IPS-11a (cell line): Measurements from ENCODE around the gene ZC3H13.

Source experiments
- H3K4me3 ChIP-seq: one replicate; pipeline ENCODE4 v1.5.1; 2013; ENCODE audit warnings: low read depth, low read length, control low read depth

Gene ZC3H13

DNA sequence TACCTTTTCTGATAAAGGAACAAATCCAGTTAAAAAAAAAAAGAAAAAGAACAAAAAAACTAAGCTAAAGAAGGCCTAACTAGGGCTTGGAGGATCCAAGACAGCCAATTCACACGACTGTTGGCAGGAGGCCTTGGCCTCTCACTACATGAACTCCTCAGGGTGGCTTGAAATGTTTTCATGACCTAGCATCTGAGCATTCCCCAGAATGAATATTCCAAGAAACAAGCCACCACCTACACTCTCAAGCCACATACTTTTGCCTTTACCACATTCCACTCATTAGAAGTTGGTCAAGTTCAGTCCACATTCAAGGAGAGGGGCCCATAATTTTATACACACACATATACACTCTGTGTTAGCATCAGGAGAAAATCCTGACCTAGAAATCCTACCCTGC is 103.4 kb downstream of the ZC3H13 start:
- no peak overlapping the region for H3K4me3 ChIP-seq

- no peak overlapping the region for H3K4me3 ChIP-seq
Measured at GRCh38 chr13:45943965-45944364, 108.6 kb downstream of the ZC3H13 start.

DNA sequence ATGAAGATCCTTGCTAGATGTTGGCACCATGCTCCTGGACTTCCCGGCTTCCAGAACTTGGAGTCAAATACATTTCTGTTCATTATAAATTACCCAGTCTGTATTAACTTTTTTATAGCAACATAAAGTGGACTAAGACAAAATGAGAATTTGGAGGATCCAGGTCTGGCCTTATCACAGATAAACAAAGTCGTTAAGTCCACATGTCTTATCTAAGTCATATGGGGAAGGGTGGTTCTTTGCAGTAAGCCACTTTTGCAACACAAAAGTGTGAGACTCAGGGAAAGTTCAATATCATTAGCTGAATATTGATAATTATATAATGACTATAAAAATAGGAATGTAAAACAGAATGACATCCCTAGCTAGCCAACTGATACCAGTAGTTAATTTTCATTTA is 109.4 kb downstream of the ZC3H13 start:
- no peak overlapping the region for H3K4me3 ChIP-seq

GRCh38 chr13:45941261-45941660 is 111.3 kb downstream of the ZC3H13 start:
- no peak overlapping the region for H3K4me3 ChIP-seq

DNA sequence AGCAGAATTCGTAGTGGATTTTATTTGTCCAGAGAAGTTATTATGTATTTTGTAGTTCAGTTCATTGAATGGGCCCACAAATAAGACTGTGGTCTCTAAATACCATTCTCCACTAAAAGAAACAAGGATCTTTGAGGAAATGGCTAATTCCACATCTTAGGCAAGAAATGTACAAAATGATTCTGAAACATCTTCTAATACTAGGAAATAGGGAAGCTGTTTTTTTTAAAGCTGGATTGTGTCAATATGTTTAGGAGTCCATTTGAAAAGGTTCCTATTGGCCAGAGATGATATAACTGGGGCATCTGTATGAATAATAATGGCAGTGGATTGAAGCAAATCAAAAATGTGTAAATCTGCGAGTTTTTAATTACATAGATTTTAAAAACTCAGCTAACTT is 112.5 kb downstream of the ZC3H13 start:
- no peak overlapping the region for H3K4me3 ChIP-seq

DNA sequence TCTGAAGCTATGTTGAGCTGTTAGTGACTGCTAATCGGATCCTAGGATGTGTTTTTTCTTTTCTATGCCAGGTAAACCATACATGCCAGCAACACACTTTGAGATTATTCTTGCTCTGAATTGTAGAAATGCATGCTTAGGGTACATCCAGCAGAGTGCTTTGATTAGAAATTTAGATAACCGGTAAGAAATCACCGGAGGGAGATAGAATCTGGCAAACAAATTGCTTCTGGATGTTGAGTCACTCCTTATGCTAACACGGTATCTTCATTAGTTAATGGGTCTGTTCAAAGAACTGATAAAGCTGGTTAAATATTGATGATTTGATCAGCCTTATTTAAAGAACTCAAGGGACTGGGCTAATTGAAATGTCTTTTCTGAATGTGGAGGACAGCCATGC is 115.9 kb downstream of the ZC3H13 start:
- H3K4me3 ChIP-seq, result no peak overlapping the region

GRCh38 chr13:45934283-45934682 is 118.3 kb downstream of the ZC3H13 start:
- H3K4me3 ChIP-seq, result no peak overlapping the region

DNA sequence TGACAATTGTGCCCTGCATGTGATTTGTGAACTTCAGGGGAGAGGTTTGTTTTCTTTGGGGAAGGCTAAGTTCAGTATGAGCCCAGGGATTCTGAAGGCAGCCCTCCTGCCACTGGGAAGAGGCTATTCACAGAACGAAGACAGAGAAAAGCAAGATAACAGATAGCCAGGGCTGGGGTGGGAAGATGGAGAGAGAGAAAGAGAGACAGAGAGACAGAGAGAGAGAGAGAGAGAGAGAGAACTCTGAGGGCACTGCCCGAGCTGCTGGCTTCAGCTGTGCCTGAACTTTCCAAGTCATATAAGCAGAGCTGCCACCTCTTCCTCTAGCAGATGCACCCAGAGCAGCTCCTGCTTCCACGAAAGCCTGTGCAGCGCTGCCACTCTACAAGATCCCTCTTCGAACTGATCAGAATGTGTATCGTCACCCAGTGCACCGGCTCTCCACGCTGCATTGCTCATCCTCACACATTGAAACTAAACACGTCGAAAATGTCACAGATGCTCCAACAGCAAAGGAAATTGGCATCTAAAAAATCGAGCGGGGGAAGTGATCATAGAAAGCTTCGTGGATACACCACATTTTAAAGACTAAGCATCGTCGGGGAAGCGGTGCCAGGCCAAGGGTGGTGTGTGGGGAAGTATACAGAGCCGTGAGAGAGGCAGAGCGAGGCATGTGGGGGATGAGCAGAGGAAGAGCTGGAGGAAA is 119.2 kb downstream of the ZC3H13 start:
- no peak overlapping the region for H3K4me3 ChIP-seq

DNA sequence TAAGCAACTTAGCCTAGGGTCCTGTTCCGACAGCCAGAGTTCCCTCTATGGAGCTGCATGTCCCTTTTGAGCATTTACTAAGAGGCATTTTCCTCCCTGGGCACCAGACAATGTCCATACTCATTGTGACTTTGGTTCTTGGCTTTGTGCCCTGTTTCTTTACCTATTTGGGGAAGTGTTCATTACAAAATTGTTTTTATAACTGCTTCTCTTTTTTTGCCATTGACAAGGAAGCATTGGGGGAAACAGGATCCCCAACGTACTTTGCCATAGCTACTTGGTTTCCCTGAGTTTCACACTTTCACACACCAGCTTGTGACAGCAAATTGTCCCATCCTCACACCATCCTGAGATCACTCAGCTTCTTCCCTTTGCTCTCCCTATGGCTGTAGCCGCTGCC is 119.9 kb downstream of the ZC3H13 start:
- no peak overlapping the region for H3K4me3 ChIP-seq

- no peak overlapping the region for H3K4me3 ChIP-seq
Measured at GRCh38 chr13:45932172-45932571, 120.4 kb downstream of the ZC3H13 start.

- H3K4me3 ChIP-seq, result no peak overlapping the region
Measured at GRCh38 chr13:45931211-45931610, 121.3 kb downstream of the ZC3H13 start.

DNA sequence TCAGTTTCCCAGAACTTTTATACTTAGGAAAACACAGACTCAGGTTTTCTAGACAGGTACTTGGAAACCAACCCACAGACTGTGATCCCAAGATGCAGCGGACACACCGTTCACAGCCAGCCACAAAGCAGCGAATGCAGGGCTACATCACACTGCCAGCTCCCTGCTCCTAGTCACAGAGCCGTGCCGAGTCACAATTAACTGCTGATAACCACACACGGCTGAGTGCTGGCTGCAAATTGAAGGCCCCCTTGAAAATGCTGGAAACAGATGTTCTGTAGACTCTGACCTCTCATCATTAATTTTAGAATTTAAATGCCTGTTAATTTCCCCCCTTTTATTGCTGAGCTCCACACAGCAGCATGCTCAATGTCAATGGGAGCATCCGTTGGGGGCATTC is 122.4 kb downstream of the ZC3H13 start:
- no peak overlapping the region for H3K4me3 ChIP-seq

- no peak overlapping the region for H3K4me3 ChIP-seq
Measured at GRCh38 chr13:45928843-45929242, 123.7 kb downstream of the ZC3H13 start.

DNA sequence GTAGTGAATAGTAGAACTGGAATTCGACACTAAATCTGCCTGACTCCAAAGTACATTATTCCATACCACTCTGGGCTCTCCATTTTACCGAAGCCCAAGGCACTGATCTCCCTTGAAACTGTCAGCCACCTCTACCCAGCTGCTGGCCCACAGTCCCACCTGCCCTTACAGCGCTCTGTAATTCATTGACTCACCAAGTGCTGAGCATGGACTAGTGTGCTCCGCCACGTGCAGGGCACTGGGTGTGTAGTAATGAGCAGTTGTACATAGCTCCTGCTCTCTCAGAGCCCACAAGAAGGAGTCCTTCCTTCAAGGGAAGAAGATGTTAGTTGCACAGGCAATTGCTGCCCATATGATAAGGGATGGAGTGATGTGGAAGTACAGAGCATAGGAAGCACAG is 124.4 kb downstream of the ZC3H13 start:
- H3K4me3 ChIP-seq, result no peak overlapping the region

DNA sequence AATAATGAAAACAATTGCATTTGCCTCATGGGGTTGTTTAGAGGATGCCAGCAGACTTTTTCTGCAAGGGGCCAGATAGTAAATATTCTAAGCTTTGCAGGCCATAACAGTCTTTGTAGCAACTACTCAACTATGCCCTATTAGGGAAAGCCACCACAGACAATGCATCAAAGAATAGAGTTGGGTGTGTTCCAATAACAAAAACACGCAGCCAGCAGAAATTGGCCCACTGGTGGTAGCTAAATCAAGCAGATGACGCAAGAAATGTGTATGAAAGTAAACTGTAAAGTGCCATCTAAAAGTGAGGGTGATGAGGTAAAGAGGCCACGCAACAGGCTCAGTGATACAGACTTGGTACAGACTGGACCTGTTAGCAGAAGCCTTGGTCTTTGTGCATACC is 125.8 kb downstream of the ZC3H13 start:
- no peak overlapping the region for H3K4me3 ChIP-seq

- no peak overlapping the region for H3K4me3 ChIP-seq
Measured at GRCh38 chr13:45925151-45925550, 127.4 kb downstream of the ZC3H13 start.

DNA sequence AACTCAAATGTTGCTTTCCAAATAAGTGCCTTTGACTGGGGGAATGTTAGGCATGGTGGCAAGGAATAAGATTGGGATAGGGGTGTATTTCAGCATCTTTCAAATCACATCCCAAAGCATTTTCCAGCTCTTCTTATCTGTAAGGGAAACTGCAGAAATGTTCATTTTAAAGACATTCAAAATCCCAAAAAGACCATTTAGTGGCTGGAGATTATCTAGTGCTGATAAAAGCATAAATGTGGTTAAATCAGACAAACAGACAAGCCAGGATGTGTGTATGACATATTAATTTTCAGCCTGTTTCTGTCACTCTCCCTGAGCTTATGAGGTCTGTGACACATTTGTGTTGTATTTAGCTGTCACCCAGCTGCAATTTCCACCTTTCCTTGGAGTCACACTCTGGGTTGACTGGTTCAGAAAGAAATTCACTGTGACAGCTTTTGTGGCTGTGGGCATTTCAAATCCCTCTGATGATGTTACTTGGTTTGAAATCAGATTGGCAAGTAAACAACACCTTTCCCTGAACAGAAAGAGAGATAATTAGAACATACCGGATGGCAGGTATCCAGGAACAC is 131.3 kb downstream of the ZC3H13 start:
- no peak overlapping the region for H3K4me3 ChIP-seq

- no peak overlapping the region for H3K4me3 ChIP-seq
Measured at GRCh38 chr13:45918597-45918996, 133.9 kb downstream of the ZC3H13 start.

DNA sequence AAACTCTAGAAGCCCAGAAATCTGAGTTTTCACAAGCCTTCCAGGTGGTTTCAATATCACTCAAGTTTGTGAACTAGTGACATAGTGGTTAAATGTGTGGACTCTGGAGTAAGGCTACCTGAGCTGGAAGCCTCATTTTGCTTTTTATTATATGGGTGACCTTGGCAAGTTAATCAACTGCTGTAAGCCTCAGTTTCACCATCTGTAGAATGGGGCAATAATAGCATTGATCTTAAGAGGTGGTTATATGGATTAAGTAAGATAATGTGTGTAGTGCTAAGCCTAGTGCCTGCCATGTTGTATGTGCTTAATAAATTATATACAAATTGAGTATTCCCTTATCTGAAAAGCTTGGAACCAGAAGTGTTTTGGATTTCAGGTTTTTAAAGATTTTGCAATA is 135.5 kb downstream of the ZC3H13 start:
- H3K4me3 ChIP-seq, result no peak overlapping the region

GRCh38 chr13:45915686-45916439 is 136.7 kb downstream of the ZC3H13 start:
- H3K4me3 ChIP-seq, result no peak overlapping the region

GRCh38 chr13:45909673-45910072 is 142.9 kb downstream of the ZC3H13 start:
- no peak overlapping the region for H3K4me3 ChIP-seq

GRCh38 chr13:45909089-45909488 is 143.5 kb downstream of the ZC3H13 start:
- no peak overlapping the region for H3K4me3 ChIP-seq
